ENCODE results near the gene TAF8.

GRCh38 chr6:42106112-42107023 lies 56.0 kb downstream of the TAF8 start:
- TF ChIP-seq, protein P1, sequence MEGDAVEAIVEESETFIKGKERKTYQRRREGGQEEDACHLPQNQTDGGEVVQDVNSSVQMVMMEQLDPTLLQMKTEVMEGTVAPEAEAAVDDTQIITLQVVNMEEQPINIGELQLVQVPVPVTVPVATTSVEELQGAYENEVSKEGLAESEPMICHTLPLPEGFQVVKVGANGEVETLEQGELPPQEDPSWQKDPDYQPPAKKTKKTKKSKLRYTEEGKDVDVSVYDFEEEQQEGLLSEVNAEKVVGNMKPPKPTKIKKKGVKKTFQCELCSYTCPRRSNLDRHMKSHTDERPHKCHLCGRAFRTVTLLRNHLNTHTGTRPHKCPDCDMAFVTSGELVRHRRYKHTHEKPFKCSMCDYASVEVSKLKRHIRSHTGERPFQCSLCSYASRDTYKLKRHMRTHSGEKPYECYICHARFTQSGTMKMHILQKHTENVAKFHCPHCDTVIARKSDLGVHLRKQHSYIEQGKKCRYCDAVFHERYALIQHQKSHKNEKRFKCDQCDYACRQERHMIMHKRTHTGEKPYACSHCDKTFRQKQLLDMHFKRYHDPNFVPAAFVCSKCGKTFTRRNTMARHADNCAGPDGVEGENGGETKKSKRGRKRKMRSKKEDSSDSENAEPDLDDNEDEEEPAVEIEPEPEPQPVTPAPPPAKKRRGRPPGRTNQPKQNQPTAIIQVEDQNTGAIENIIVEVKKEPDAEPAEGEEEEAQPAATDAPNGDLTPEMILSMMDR (conservative IDR thresholded peaks at IDR 0.05; ENCODE audit: low read length), result no peak
- no peak for TF ChIP-seq EZH2phosphoT487 (IDR thresholded peaks at IDR 0.05; ENCODE audit: borderline replicate concordance)
